Neuronal stem cell (in vitro differentiated cells): ENCODE results near the gene LDLRAP1.

Source experiments
- DNase-seq: peaks from one replicate; pipeline ENCODE4 v3.0.0-alpha.2; 2013; ENCODE audit warnings: low spot score
- H2AFZ ChIP-seq: one replicate; pipeline ENCODE4 v1.6.1; 2013; ENCODE audit warnings: mild to moderate bottlenecking, low read length, inconsistent platforms
- H2AK5ac ChIP-seq: 2 replicates; pipeline ENCODE4 v1.6.1; 2013; ENCODE audit warnings: low read depth, mild to moderate bottlenecking, inconsistent platforms, low read length, moderate library complexity, mixed read lengths
- H2BK120ac ChIP-seq: 2 replicates; pipeline ENCODE4 v1.6.1; 2013; ENCODE audit warnings: low read depth, mild to moderate bottlenecking, inconsistent platforms, low read length, moderate library complexity, mixed read lengths
- H2BK12ac ChIP-seq: one replicate; pipeline ENCODE4 v1.6.1; 2013; ENCODE audit warnings: low read length, inconsistent platforms
- H2BK15ac ChIP-seq: 2 replicates; pipeline ENCODE4 v1.6.1; 2013; ENCODE audit warnings: mild to moderate bottlenecking, low read length, inconsistent platforms, mixed read lengths
- H2BK5ac ChIP-seq: one replicate; pipeline ENCODE4 v1.6.1; 2013; ENCODE audit warnings: inconsistent platforms, mild to moderate bottlenecking, low read length, moderate library complexity
- H3K14ac ChIP-seq: one replicate; pipeline ENCODE4 v1.6.1; 2013; ENCODE audit warnings: low read length, inconsistent platforms
- H3K18ac ChIP-seq: 2 replicates; pipeline ENCODE4 v1.6.1; 2013; ENCODE audit warnings: low read length, inconsistent platforms
- H3K23ac ChIP-seq: 2 replicates; pipeline ENCODE4 v1.6.1; 2013; ENCODE audit warnings: low read depth, mild to moderate bottlenecking, mixed read lengths, low read length, inconsistent platforms; ENCODE audit not compliant: poor library complexity
- H3K27ac ChIP-seq: replicated peaks from 3 replicates; pipeline ENCODE4 v1.5.1; 2013; ENCODE audit warnings: low read length, inconsistent platforms
- H3K27me3 ChIP-seq, 3 experiments: 2 replicates each; pipeline ENCODE4 v1.6.1; 2013; ENCODE audit warnings: low read length in 3 of 3, mild to moderate bottlenecking in 2 of 3, inconsistent platforms in 1 of 3, low read depth in 1 of 3, mixed read lengths in 1 of 3, moderate library complexity in 1 of 3; ENCODE audit not compliant: control insufficient read depth in 3 of 3, insufficient read depth in 3 of 3
- H3K36me3 ChIP-seq, 2 donors: replicated peaks in 1 of 2; 2 replicates each; pipeline ENCODE4 v1.6.1; 2013; ENCODE audit warnings: low read length in 2 of 2; ENCODE audit not compliant: control insufficient read depth in 2 of 2, insufficient read depth in 2 of 2
- H3K4ac ChIP-seq: 2 replicates; pipeline ENCODE4 v1.6.1; 2013; ENCODE audit warnings: inconsistent platforms, mild to moderate bottlenecking, low read length, moderate library complexity
- H3K4me1 ChIP-seq, 2 donors: 1 replicate in 1 of 2; 2 replicates in 1 of 2; pipeline ENCODE4 v1.6.1; 2013; ENCODE audit warnings: low read length in 2 of 2, low read depth in 1 of 2; ENCODE audit not compliant: control insufficient read depth in 2 of 2, insufficient read depth in 1 of 2
- H3K4me2 ChIP-seq: one replicate; pipeline ENCODE4 v1.6.1; 2013; ENCODE audit warnings: mild to moderate bottlenecking, low read length, inconsistent platforms; ENCODE audit not compliant: insufficient read depth, poor library complexity, severe bottlenecking
- H3K4me3 ChIP-seq, 2 donors: 2 replicates each; pipeline ENCODE4 v1.5.1; 2013; ENCODE audit warnings: low read length in 2 of 2, mild to moderate bottlenecking in 2 of 2, inconsistent platforms in 1 of 2, moderate library complexity in 1 of 2
- H3K79me1 ChIP-seq: one replicate; pipeline ENCODE4 v1.6.1; 2013; ENCODE audit warnings: low read depth, mild to moderate bottlenecking, inconsistent platforms, low read length, moderate library complexity
- H3K9ac ChIP-seq: one replicate; pipeline ENCODE4 v1.6.1; 2013; ENCODE audit warnings: mild to moderate bottlenecking, low read depth, low read length, inconsistent platforms; ENCODE audit not compliant: poor library complexity
- H3K9me3 ChIP-seq, 2 donors: replicated peaks in 1 of 2; 2 replicates each; pipeline versions ENCODE3 to v1.6.1; 2013; ENCODE audit warnings: low read length in 2 of 2, mild to moderate bottlenecking in 2 of 2, inconsistent platforms in 1 of 2, low read depth in 1 of 2, mixed read lengths in 1 of 2, moderate library complexity in 1 of 2; ENCODE audit not compliant: control insufficient read depth in 2 of 2, insufficient read depth in 1 of 2
- H4K8ac ChIP-seq: one replicate; pipeline ENCODE4 v1.6.1; 2013; ENCODE audit warnings: low read depth, mild to moderate bottlenecking, inconsistent platforms, low read length, moderate library complexity
- H4K91ac ChIP-seq: one replicate; pipeline ENCODE4 v1.6.1; 2013; ENCODE audit warnings: low read length, low read depth, mild to moderate bottlenecking, inconsistent platforms; ENCODE audit not compliant: poor library complexity
- WGBS, 2 donors: extraction: QIAGEN DNeasy Blood & Tissue Kit; methylation state at CpG; one replicate each; pipeline ENCODE4 v1.1.7; 2013; ENCODE audit warnings: missing lambda C conversion rate in 2 of 2, mixed read lengths in 1 of 2; ENCODE audit not compliant: insufficient read length in 2 of 2, insufficient replicate concordance in 1 of 2; ENCODE audit errors: extremely low coverage in 2 of 2; 5-methylcytosine and 5-hydroxymethylcytosine counted together

Gene LDLRAP1

DNA sequence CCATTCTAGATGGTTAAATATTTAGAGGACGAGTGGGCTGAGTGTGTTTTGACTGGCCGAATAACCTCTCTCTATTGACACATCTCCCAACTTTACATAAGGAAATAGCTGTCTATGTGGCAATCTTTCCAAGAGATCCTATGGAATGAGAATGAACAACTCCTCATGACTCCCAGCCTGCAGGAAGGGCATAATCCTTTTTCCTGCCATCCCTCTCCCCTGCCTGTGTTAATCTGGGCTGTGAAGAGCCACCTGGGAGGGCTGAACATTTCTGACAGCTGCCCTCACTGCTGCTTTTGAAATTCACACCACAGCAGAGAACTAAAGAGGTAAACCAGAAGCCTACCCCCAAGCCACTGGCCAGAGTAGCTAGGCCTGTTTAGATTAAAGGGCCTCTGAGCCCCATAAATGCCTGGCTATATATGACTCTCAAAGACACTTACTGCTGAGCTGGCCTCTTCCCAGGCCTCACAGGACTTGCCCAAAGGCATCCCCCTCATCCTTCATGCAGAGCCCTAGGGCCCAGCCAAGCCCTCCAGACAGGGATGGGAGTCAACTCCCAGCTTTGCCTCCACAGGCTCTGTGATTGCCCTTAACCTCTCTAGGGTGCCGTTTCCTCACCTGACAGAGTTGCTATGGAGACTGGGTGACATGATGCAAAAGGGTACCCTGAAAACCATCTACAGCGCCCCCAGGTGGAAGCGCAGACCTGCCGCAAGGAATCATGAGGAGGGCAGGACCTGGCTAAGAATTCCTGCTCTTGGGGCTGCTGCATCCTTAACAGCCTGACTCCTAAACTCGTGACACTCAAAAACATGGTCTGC lies 42.0 kb upstream of the LDLRAP1 start:
- Histone ChIP-seq H3K9ac (no peak overlapping the region), H2AK5ac (no peak overlapping the region), H4K91ac (no peak overlapping the region), H3K14ac (no peak overlapping the region), H2BK12ac (no peak overlapping the region), H3K4me3 (no peak overlapping the region), H3K9me3 (peaks cover 0 to 3% of the 10 kb centered on the region in 2 donors), H3K79me1 (no peaks in the 10 kb centered on the region), H3K27me3 (no peaks in the 10 kb centered on the region), H2BK120ac (no peak overlapping the region), H3K18ac (no peak overlapping the region), H3K4me2 (no peak overlapping the region), H3K27ac (no peak overlapping the region), H2BK15ac (no peak overlapping the region), H2AFZ (no peak overlapping the region), H4K8ac (no peak overlapping the region), H3K36me3 (peaks cover 7 to 38% of the 10 kb centered on the region in 2 donors), H3K4ac (no peak overlapping the region), H2BK5ac (no peak overlapping the region), H3K23ac (no peak overlapping the region), H3K4me1 (peaks cover 2 to 4% of the 10 kb centered on the region in 2 donors)
- no peak for DNase-seq
- WGBS, 2 donors, result no CpG with 5 or more reads among the region's 7 CpGs

DNA sequence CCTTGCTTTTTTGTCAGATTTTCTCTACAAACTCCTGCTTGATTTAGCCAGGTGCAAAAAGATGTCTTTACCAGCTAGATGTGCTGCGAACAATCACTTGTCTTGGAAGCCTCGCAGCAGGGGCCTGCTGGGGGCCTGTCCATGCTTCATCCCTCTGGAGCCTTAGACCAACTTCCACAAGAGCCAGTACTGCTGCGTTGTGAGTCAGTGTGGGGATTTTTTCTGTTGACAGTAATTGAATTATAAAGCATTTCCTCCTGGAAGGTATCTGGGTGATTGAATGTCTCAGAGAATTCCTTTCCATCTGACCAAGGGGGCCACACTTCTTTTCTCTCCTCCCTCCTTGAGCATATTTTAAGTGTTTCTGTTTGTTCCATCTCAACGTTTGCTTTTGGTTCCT lies 40.4 kb upstream of the LDLRAP1 start:
- WGBS, 2 donors, result no CpG with 5 or more reads among the region's 4 CpGs
- Histone ChIP-seq H3K27ac (no peak overlapping the region), H3K14ac (no peak overlapping the region), H3K27me3 (no peaks in the 10 kb centered on the region), H3K4ac (no peak overlapping the region), H3K4me3 (no peak overlapping the region), H2BK120ac (no peak overlapping the region), H2BK15ac (no peak overlapping the region), H2AFZ (no peak overlapping the region), H3K23ac (no peak overlapping the region), H3K4me2 (no peak overlapping the region), H3K36me3 (peaks cover 2 to 26% of the 10 kb centered on the region in 2 donors), H2AK5ac (no peak overlapping the region), H4K91ac (no peak overlapping the region), H2BK5ac (no peak overlapping the region), H3K4me1 (peaks cover 4% of the 10 kb centered on the region in 2 donors), H3K9ac (no peak overlapping the region), H3K79me1 (no peaks in the 10 kb centered on the region), H3K18ac (no peak overlapping the region), H4K8ac (no peak overlapping the region), H3K9me3 (peaks cover 0 to 3% of the 10 kb centered on the region in 2 donors), H2BK12ac (no peak overlapping the region)
- no peak for DNase-seq

DNA sequence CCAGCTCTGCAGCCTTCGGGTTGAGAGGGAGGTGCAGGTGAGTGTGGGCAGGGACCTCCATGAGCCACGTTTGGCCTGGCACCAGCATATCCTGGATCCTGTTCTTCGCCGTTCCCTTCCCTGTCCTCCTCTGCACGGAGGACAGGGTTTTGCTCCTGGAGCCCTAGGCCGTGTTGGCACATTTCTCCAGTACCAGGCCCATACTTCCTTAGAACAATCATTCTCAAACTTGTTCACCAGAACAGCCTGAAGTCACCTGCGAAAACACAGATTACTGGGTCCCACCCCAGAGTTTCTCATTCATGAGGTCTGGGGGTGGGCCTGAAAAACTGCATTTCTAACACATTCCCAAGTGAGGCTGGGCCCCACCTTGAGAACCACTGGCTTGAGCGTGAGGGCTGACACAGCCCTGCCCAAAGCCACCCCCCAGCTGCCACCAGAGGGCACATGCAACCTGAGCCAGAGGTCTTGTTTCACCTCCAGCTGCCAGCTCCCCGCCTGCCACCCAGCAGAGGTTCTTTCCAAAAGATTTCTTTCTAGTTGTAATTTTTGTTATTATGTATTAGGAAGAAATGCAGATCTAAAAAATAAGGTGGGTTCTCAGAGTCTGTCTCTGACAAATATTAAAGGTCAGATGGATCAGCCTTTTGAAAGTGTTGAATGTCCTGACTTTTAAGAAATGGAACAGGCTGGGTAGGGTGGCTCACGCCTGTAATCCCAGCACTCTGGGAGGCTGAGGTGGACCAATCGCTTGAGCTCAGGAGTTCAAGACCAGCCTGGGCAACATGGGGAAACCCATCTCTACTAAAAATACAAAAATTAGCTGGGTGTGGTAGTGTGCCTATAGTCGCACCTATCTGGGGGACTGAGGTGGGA lies 39.6 kb upstream of the LDLRAP1 start:
- Histone ChIP-seq H2AK5ac (peak overlapping the region; percentile 84), H3K79me1 (no peaks in the 10 kb centered on the region), H3K4me2 (no peak overlapping the region), H2BK120ac (no peak overlapping the region), H2BK5ac (no peak overlapping the region), H3K27me3 (no peaks in the 10 kb centered on the region), H2AFZ (no peak overlapping the region), H4K8ac (no peak overlapping the region), H3K14ac (no peak overlapping the region), H3K4me1 (peaks cover 4% of the 10 kb centered on the region in 2 donors), H2BK15ac (no peak overlapping the region), H4K91ac (no peak overlapping the region), H3K18ac (peak overlapping the region; percentile 38), H3K4me3 (no peak overlapping the region), H3K4ac (no peak overlapping the region), H2BK12ac (no peak overlapping the region), H3K27ac (no peak overlapping the region), H3K23ac (no peak overlapping the region), H3K36me3 (peaks cover 0 to 18% of the 10 kb centered on the region in 2 donors), H3K9ac (no peak overlapping the region), H3K9me3 (peaks cover 0 to 3% of the 10 kb centered on the region in 2 donors)
- no peak for DNase-seq
- no CpG with 5 or more reads among the region's 12 CpGs for WGBS, 2 donors
